COLO668 (cell line): ENCODE measurements around the gene ZNF438.

Experiments
- DNase-seq: peaks from one replicate; lab custom pipeline; 2025; ENCODE audit not compliant: unreplicated experiment; lab: John Stamatoyannopoulos, UW

The ZNF438 gene

GRCh38 chr10:30828164-30828563 lies 203.5 kb downstream of the ZNF438 start:
- DNase-seq, result no peak

DNA sequence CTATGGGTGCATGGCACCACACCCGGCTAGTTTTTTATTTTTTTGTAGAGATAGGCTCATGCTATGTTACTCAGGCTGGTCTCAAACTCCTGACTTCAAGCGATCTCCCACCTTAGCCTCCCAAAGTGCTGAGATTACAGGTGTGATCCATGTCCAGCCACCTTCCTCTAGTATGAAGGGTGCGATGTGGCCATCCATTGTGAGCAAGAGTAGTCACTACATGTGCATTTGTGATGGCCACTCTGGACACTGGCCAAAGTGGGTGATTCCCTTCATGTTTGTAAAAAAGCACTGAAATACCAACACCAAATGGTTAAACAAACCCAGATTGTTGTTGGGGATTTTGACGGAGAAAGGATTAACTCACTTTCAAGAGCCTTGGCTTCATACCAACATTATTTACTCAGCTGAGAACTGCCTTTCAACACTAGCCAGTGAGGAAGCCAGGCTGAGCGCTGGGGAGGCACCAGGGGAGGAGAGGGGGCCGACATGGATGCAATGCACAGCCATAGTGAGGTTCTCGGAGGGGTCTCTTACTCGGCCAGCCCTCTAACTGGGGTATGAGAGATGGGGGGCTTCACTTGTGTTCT lies 204.0 kb downstream of the ZNF438 start:
- no peak for DNase-seq

DNA sequence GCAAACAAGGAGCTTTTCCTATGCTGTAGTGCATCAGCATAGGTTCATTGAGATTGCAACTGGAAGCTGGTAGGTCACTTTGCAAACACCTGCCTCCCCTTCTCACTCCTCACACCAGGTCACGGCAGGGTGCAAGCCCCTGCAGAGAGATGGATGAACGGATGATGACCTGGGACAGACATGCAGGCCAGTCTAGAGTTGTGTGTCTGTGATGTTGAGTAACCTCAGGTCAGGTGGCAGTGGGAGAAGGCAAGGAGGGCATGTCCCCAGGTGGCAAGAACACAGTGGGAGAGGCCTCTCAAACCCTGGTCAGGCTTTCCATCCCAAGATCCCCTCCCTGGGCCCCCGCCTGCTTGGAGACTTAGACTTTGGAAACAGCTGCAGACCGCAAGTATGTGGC lies 205.0 kb downstream of the ZNF438 start:
- no peak for DNase-seq

- DNase-seq, result no peak
These were observed 206.2 kb downstream of the ZNF438 start for GRCh38 chr10:30825495-30825894.

- no peak for DNase-seq
These were observed 206.6 kb downstream of the ZNF438 start for GRCh38 chr10:30825022-30825421.

- no peak for DNase-seq
These were observed 208.0 kb downstream of the ZNF438 start for GRCh38 chr10:30823651-30824050.

DNA sequence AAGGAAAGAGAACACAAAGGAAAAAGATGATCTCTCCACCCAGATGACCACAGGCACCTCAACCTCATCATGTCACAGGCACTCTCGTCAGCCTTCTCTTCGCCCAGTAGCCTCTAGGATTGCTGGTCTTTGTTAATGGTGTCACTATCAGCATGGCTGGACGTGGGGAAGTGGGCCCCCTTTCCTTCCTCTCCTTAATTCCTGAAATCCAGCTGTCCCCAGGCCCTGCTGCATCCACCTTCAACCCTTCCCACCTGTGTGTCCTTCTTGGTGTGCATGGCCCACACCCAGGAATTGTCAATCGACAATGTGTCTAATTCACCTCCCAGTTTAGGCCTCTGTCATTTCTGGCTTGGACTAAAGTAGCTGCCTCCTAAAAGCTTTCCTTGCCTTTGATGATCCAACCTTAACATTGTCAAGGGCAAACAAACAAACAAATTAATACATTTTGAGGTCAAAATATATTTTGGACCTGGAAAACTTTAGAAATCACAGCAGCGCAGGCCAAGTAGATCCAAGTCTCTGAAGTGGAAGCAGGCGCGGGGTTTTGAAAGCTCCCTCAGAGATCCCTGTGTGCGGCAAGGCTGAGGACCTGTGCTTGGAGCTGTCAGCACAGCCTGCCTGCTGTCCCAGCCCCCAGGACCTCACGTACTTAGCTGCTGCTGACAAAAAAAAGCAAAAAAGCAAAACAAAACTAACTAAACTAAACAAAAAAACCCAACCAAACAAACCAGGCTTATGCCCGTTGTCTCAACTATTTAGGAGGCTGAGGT lies 208.8 kb downstream of the ZNF438 start:
- no peak for DNase-seq

GRCh38 chr10:30821994-30822692 lies 209.5 kb downstream of the ZNF438 start:
- no peak for DNase-seq

GRCh38 chr10:30821261-30821993 lies 210.2 kb downstream of the ZNF438 start:
- DNase-seq, result no peak

DNA sequence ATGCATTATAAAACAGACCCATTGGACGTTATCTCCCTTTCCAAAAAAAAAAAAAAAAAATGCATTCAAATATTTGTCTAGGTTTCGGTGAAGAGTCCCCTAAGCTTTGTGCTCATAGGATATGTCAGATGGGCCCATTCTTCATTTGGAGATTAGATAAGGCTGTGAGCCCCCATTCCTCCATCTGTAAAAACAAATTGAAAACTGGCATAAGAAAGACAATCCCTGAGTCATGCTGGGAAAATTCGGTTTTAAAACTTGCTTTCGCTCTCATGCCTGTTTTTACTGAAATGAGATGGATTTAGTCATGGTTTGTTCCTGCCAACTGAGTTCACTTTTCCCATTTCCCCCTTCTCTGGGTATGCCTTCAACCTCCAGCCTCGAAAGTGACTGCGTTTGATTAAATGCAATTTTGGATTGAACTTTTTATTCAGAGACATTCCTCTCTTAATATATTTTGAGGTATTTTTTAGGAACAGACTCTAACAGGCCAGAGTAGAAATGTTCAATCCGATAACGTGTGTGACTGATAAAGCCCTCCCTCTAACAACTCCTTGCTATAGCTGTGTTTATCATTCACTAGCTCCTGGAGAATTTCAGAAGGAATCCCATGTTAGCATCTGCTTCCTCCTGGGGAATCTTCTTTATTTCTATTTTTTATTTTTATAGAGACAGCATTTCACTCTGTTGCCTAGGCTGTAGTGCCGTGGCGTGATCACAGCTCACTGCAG lies 211.2 kb downstream of the ZNF438 start:
- no peak for DNase-seq

- no peak for DNase-seq
These were observed 212.1 kb downstream of the ZNF438 start for GRCh38 chr10:30819341-30820181.

DNA sequence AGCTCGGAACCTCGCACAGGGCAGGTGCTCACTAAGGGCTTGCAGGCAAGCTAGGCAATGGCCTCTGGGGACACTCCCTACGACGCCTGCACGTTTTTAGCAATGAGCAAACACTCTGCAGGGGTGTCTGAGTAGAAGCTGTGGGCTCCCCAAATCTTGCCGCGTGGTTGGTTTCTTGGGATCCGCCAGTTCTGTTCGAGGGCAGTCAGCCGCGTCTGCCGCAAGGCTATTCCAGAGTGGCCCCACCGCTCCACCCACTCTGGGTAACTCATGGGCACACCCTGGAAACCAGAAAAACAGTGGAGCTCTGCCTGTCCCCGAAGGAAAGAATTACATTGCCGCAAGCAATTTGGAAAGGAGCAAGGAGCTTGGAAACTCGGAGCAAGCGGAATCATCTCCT lies 212.8 kb downstream of the ZNF438 start:
- no peak for DNase-seq

DNA sequence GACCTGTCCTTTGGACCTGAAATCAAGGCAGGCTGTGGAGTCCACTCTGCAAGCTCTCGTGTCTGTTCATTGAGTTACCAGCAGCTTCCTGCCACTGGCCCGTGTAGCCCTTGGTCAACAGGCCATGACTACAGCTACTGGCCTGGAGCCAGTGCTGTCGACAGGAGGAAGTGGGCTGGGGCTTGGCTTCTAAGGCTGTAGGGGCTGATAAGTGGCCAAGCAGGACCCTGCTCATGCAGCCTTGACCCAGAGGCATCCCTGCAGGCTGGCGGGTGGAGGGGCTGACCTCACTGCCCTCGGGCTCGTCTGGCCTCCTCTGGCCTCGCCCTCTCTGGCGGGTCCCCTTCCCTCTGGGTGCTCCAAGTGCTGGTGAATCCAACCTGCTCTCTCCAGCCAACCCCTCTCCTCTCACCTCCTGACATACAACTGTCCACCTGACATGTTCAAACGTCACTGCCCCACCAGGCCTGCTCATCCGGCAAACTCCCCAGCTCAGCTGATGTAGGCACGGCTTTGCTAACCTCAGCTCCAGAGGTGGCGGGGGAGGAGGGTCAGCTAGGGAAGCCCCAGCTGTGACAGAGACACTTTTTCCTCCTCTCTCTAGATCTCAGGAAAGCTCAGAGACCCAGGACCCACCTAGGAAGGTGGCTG lies 213.5 kb downstream of the ZNF438 start:
- no peak for DNase-seq

DNA sequence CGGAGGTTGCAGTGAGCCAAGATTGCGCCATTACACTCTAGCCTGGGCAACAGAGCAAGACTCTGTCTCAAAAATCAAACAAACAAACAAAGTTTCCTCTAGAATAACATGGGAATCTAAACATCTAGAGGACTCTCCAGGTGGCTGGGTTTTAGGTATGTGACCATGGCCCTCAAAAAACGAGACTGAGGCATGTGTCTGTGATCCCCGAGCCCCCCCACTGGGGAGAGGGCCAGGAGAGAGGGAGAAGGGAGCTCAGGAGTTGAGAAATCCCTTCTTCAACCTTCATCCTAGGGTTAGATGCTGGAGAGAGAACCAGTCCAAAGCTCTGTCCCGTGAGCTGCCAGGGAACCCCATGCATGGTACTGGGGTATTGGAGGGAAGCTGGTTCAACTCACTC lies 214.1 kb downstream of the ZNF438 start:
- DNase-seq, result no peak

GRCh38 chr10:30816820-30817171 lies 214.9 kb downstream of the ZNF438 start:
- DNase-seq, result no peak

DNA sequence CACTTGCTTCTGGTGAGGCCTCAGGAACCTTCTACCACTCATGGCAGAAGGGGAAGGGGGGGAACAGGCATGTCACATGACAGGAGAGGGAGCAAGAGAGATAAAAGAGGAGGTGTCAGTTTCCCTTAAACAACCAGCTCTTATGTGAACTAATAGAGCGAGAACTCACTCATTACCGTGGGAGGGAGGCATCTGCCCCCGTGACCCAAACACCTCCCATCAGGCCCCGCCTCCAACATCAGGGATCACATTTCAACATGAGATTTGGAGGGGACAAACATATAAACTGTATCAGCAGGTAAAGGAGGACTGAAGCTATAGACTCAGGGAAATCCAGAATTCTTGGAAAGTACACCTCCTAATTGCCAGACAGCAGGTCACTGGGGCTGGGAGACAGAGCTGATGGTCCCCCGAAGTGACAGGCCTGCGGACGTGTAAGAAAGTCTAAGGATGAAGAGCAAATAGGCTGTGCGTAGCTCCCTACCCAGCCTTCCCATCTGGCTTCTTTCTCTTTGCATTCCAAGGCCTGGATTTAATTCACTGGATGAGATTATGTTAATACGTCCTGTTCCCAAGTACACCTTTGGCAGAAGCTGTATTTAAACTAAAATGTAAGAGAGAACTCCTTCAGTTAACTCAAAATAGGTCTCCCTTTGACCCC lies 215.4 kb downstream of the ZNF438 start:
- no peak for DNase-seq

DNA sequence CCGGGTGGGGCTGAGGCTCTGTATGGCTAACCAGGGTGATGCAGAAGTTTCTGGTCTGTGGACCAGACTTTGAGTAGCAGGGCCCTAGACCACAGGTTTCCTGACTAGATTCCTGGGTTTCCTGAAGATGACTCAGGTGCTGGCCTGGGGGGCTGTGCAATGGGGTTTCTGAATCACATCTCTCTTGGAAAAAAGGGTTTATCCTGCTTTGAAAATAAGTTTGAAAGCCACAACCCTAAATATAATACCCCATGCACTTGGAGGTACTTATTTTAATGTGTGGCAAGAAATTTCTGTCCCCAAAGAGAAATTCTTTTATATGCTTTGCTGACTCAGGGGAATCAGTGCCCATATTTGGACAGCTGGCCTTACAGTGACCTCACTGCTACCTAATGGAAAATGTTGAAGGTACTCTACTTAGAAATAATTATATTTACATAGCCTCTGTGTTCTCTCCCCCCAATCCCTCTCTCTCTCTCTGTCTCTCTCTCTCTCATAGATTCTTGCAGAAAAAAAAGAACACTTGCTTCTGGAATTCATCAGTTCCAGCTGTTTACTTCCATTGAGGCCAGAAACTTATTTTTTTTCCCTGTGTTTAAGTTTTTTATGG lies 217.7 kb downstream of the ZNF438 start:
- DNase-seq, result peak; percentile 0

DNA sequence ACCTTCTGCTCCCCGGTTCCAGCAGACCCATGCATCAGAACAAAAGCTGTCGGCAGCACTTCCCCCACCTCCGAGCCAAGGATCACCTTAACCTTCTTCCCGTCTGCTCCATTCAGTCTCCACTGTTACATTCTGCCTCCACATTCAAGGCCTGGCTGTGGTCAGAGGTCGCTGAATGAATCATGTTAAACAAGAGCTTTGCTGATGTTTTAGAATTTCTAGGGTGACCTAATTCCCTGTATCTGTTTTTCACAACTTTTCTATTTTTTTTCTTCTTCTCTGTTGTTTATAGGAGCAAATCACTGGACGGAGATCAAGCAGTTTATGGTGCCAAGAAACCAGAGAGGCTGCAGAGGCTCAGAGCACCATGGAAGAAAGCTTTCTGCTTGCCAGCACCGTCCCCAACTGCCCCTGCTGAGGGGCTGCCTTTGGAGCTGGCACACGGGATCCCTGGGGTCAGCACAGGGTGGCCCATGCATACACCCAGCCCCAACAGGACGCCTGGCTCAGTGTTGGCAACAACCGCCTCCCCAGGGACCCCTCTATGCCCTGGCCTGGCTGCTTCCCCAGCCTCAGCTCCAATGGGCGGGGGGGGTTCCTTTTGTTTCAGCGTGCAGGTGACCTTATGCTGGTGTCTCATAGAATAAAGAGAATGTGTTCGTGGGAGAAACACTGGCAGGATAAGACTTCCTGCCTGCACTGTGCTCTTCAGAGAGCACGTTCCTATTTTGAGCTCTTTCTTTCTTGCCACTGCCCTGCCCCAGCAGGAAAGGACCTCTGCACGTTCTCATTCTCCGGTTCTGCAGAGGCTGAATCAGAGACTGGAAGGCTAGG lies 219.4 kb downstream of the ZNF438 start:
- DNase-seq, result no peak
